GM12872 (cell line): ENCODE data around the gene KDM4C.

ENCODE experiments used
- TF ChIP-seq, protein P1 (sequence below): IDR thresholded peaks from 3 replicates; pipeline ENCODE4 v1.5.1; 2011; ENCODE audit warnings: low read depth, mild to moderate bottlenecking, low read length, moderate library complexity; ENCODE audit not compliant: insufficient read depth

The KDM4C gene

DNA sequence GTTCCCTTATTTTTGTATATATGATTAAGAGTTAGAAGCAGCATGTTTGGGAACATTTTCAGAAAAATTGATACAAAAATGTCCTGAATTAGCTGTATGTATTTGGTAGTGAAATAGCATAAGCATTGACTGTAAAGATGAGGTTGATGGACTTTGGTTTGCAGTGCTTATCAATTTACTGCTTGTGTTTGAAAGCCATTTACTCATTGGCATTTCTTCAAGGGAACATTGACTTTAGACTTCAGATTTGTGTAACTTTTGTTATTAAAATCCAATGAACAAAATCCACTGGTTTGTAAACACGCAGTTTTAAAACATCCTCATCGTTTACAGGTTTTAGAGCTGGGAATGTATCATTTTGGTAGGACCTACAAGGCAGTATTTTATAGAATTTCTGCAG is 61.3 kb downstream of the KDM4C start:
- TF ChIP-seq, protein P1, sequence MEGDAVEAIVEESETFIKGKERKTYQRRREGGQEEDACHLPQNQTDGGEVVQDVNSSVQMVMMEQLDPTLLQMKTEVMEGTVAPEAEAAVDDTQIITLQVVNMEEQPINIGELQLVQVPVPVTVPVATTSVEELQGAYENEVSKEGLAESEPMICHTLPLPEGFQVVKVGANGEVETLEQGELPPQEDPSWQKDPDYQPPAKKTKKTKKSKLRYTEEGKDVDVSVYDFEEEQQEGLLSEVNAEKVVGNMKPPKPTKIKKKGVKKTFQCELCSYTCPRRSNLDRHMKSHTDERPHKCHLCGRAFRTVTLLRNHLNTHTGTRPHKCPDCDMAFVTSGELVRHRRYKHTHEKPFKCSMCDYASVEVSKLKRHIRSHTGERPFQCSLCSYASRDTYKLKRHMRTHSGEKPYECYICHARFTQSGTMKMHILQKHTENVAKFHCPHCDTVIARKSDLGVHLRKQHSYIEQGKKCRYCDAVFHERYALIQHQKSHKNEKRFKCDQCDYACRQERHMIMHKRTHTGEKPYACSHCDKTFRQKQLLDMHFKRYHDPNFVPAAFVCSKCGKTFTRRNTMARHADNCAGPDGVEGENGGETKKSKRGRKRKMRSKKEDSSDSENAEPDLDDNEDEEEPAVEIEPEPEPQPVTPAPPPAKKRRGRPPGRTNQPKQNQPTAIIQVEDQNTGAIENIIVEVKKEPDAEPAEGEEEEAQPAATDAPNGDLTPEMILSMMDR, result no peak

DNA sequence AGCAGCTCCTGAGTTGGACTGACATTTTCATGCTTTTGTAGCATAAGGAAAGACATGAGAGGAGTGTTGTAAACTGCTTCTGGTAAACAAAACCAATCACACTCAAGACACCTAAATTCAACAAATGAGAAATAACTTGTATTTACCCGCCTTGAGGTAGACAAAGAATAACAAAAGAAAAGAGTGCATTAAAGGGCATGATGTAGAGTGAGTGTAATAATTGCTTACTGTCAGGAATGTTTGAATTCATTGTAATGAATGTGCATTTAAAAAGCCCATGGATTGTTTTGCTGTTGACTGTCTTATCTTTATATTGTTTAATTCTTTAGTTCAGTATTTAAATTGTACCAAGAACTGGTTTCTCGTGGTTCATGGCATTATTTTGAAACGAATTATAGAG is 61.8 kb downstream of the KDM4C start:
- TF ChIP-seq, protein P1, result no peak

DNA sequence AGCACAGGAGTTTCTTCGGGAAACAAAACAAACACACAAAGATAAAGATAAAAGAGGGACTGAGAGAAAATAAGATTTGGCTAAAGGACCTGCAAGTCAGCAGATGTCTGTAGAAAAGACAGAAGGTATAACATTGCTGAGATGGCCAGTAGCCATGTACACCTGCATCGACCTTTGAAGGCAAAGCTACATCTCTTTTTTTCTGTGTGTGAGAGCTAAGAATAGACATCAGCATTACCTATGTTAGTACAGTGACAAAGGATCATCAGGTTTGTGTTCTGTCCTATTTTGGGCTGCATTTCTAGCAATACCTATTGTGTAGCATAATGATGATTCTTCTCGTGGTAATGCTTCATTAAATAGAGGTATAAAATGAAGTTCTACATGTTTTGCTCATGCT is 64.9 kb downstream of the KDM4C start:
- TF ChIP-seq, protein P1, result no peak

DNA sequence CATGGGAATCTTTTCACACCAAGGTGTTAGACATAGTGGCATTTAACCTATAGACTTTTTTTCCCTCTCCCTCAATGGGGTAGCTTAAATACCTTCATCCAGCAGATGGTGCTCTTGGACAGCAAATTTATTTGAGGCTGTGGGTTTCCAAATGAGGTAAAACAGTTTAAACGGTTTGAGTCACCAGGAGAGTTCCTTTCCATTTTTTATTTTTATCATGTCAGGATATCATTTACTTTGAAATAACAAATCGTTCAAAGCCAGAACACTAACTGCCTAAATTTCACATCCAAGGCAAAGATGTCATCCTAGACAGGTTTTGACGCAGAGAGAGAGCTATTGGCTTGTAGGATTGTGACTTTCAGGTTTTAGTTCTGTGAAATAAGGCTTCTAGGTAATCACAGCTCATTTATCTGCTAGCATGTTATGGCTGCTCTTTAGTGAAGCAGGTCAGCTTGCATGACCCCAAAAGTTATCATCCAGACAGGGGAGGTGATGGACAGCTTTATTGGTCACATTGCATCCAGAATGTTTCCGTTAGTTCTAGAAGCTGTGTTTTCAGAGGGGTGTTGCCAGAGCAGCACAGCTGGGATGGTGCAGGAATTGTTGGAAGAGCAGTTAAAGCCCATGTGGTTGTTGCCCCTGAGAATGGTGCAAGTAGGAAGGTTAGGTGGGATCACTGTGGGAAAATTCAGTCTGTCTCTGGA is 69.8 kb downstream of the KDM4C start:
- TF ChIP-seq, protein P1, result peak; percentile 50

DNA sequence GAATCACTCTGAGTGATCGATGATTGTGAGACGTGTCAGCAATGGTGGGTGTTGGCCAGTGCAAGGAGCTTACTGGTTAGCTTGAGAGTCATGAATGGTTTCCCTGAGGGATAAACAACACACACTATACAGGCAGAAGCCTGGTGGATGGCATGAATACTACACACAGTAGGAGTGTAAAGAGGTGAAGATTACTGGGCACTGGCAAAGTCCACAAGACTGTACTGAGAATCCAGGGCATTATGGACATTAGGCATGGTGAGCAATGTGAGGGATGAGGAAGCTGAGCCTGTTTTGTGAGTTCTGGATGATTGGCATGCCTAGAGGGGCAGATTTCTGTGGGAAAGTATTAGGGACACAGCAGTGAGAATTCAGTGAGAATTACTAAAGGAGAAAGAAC is 71.3 kb downstream of the KDM4C start:
- TF ChIP-seq, protein P1, result no peak

DNA sequence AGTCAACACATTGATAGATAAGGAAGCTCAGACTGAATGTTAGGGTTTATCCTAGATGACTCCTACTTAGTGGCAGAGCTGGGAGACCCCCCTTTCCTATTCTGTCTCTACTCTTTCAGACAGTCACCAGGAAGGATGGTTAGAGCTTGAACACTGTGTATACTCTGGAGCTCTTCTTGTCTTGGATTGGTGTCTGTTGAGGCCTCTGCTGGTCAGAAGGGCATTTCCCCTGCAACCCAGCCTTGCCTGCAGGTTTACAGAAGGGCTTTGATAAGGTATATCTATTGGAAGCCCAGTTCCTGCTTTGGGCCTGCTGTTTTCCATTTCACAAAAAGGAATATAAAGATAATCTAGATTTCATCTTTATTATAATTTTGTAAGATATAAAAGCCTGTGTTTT is 71.8 kb downstream of the KDM4C start:
- TF ChIP-seq, protein P1, result no peak

DNA sequence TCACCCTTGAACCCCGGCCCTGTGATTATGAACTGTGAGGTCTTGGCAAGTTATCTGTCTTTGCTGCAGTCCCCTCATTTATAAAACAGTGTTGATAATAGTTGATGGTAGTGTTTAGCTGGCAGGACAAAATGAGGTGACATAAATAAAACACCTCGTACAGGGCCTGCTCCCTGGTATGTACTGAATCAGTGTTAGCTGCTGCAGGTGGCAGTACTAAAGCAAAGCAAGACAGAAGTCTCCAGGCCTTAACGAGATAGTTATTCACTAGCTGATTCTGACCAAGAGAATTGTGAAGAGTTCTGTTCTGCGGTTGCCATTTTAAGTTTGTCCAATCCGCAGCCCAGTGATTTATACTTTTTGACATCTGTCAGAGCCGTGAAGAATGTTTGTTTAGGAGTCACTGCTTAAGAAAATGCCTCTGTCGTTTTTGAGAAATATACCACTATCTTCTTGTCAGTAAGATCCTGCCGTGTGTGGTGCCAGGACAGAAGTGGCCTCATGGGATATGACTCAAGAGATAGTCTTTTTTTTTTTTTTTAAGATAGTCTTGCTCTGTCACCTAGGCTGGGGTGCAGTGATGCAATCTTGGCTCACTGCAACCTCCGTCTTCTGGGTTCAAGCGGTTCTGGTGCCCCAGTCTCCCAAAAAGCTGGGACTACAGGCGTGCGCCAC is 75.9 kb downstream of the KDM4C start:
- TF ChIP-seq, protein P1, result no peak
